Memory B cell (primary cell): ENCODE measurements around the gene TIMP2.
"Not testable (repeated sequence)": the region's sequence is repeated elsewhere in the genome, so short reads cannot be mapped to it uniquely, and the experiment has no call there.

Experiments used
- ATAC-seq: fragments of 150-1000 bp; cut with Tn5 transposase; 2 replicates; pipeline ENCODE4 v1.10.0; 2021; ENCODE audit warnings: low read depth, mild to moderate bottlenecking, moderate library complexity
- DNase-seq, 2 donors: peaks; one replicate each; pipeline ENCODE4 v3.0.0; 2022; ENCODE audit warnings: low spot score in 2 of 2
- H3K27ac Mint-ChIP-seq: one replicate; pipeline ENCODE4 v1.8.0; 2022; ENCODE audit warnings: mild to moderate bottlenecking, moderate library complexity, mixed read lengths
- H3K27me3 Mint-ChIP-seq: one replicate; pipeline ENCODE4 v1.8.0; 2022; ENCODE audit warnings: mixed read lengths
- H3K36me3 Mint-ChIP-seq: one replicate; pipeline ENCODE4 v1.8.0; 2022; ENCODE audit warnings: mild to moderate bottlenecking, mixed read lengths
- H3K4me1 Mint-ChIP-seq: one replicate; pipeline ENCODE4 v1.8.0; 2022; ENCODE audit warnings: mixed read lengths
- H3K4me3 Mint-ChIP-seq: one replicate; pipeline ENCODE4 v1.8.0; 2022; ENCODE audit warnings: mild to moderate bottlenecking, moderate library complexity, mixed read lengths
- H3K9me3 Mint-ChIP-seq: one replicate; pipeline ENCODE4 v1.8.0; 2022; ENCODE audit warnings: mixed read lengths

TIMP2 gene

DNA sequence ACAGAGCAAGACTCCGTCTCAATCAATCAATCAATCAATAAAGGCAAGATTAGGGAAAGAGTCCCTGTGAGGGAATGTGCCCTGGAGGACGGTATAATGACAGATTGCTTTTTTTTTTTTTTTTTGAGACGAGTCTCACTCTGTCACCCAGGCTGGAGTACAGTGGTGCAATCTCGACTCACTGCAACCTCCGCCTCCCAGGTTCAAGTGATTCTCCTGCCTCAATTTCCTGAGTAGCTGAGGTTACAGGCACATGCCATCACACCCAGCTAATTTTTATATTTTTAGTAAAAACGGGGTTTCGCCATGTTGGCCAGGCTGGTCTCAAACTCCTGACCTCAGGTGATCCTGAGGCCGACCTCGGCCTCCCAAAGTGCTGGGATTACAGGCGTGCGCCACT lies 35.1 kb downstream of the TIMP2 start:
- DNase-seq, H3K27me3 Mint-ChIP-seq, H3K9me3 Mint-ChIP-seq, H3K36me3 Mint-ChIP-seq, ATAC-seq: not testable (repeated sequence)
- H3K4me3 Mint-ChIP-seq = peak overlapping the region; percentile 90
- peak overlapping the region; percentile 97 for H3K27ac Mint-ChIP-seq
- peaks cover 42% of the 10 kb centered on the region for H3K4me1 Mint-ChIP-seq

DNA sequence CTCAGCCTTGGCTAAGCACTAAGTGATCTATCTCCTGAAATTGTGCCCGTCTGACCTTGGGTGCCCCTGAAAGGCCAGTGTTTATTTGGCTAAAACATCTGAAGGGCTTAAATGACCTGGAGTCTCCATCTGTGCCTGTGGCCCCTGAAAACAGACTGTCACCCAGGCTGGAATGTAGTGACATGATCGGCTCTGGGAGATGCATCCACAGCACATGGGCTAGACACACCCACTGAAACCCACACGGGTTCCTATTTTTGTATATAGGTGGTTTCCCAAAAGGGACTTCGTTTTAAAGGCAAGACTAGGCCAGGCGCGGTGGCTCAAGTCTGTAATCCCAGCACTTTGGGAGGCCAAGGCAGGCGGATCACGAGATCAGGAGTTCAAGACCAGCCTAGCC lies 35.7 kb downstream of the TIMP2 start:
- Mint-ChIP-seq H3K27ac (peak overlapping the region; percentile 97), H3K4me3 (peak overlapping the region; percentile 90), H3K9me3 (no peaks in the 10 kb centered on the region), H3K27me3 (no peaks in the 10 kb centered on the region), H3K36me3 (peaks cover 9% of the 10 kb centered on the region), H3K4me1 (peaks cover 42% of the 10 kb centered on the region)
- ATAC-seq = peak; percentile 80
- DNase-seq = peak; percentile 53 to 64

DNA sequence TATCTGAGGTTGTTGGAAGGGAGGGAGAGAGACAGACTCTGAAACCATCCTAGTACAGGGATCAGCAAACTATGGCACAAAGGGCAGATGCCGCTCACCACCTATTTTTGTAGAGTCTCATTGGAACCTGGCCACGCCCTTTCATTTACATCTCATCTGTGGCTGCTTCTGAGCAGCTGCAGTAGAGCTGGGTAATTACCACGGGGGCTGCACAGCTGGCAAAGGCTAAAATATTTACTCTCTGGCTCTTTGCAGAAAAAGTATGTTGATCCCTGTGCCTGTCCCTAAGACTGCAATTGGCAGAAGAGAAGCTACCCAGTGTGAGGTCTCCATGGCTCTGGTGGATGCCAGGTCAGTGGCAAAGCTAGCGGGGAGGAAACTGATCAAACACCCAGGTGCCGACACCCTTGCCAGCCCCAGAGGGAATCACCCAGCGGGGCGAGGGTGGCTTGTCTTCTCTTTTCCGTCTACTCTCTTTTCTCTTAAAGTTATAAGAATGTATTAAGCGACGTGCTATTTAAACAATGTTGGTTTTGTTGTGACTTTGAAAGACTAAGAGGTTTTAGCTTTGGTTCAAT lies 36.2 kb downstream of the TIMP2 start:
- DNase-seq (peak; percentile 34 to 40), ATAC-seq (peak; percentile 57)
- no peaks in the 10 kb centered on the region for H3K27me3 Mint-ChIP-seq
- H3K27ac Mint-ChIP-seq = peak overlapping the region; percentile 97
- peaks cover 9% of the 10 kb centered on the region for H3K36me3 Mint-ChIP-seq
- H3K4me3 Mint-ChIP-seq = peak overlapping the region; percentile 90
- no peaks in the 10 kb centered on the region for H3K9me3 Mint-ChIP-seq
- peaks cover 42% of the 10 kb centered on the region for H3K4me1 Mint-ChIP-seq

DNA sequence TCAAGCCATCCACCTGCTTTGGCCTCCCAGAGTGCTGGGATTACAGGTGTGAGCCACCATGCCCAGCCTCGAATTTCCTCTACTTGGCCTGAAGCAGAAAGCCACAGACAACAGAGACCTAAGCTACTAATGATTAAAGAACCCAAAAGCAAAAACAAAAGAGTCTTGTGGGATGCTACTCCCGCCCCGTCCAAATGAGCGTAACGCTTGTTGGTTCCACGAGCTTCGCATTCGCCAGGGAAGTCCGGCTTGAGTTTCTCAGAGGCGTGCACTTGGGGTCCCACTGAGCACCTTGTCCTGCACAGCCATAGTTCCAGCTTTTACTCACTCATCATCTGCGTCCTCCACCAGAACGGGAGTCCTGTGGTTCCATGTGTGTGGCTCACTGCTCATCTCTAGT lies 38.2 kb downstream of the TIMP2 start:
- H3K4me3 Mint-ChIP-seq = no peak overlapping the region
- DNase-seq (no peak), ATAC-seq (no peak)
- no peaks in the 10 kb centered on the region for H3K9me3 Mint-ChIP-seq
- peaks cover 2% of the 10 kb centered on the region for H3K27me3 Mint-ChIP-seq
- no peak overlapping the region for H3K27ac Mint-ChIP-seq
- H3K36me3 Mint-ChIP-seq = no peaks in the 10 kb centered on the region
- peaks cover 34% of the 10 kb centered on the region for H3K4me1 Mint-ChIP-seq

DNA sequence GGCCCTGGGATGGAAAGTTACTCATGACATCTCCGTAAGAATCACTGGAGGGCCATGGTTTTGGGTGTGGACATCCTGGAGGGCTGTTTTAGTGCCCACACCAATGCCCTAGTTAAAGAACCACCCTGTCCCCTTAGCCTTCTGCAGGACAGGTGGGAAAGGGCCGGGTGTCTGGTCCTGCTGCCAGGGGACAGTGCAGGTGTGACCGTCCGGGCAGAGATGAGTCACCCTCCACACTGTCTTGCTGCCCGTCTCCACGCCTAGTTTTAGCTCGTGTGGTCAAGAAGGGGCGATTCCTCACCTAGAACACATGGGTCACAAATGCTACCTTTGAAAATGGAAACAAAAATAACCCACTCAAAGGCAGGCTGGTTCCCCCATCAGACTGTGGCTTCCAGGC lies 39.2 kb downstream of the TIMP2 start:
- Mint-ChIP-seq H3K36me3 (no peaks in the 10 kb centered on the region), H3K4me1 (peaks cover 24% of the 10 kb centered on the region), H3K9me3 (no peaks in the 10 kb centered on the region), H3K27me3 (peaks cover 2% of the 10 kb centered on the region), H3K27ac (no peak overlapping the region), H3K4me3 (no peak overlapping the region)
- no peak for ATAC-seq
- DNase-seq = no peak

DNA sequence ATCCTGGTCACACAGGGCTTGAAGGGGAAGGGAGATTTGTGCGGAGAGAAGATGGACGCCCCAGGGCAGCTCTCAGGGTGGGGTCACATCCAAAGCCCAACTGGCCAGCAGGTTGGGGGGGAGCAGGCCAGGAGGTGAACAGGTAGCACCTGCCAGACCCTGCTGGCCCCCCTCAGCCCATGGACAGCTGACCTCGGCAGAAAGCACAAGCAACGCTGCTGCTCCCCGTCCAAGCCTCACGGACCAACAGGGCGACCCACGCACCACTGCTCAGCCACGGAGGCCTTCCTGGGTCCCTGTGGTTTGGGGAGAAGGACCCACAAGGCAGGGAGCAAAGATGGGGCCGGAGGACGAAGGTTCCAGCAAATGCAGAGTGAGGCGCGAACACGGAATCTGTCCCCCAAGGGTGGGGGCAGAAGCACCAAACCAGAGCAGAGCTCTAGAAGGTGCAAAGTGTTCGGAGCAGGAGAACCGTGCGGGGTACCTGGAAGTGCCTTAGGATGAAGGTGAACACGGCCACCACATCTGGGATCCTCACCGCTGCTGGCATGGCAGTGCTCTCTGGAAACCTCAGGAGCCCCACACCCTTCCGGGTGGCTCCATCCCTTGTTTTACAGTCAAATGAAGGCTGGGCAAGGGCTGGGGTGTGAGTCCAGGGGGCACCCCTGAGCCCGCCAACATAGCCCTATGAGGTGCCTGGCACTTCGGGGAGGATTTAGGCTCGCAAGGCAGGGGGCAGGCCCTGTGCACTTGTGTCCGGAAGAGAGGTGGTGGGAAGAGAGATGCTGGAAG lies 40.1 kb downstream of the TIMP2 start:
- no peaks in the 10 kb centered on the region for H3K9me3 Mint-ChIP-seq
- no peak for ATAC-seq
- H3K36me3 Mint-ChIP-seq = no peaks in the 10 kb centered on the region
- DNase-seq = no peak
- H3K27me3 Mint-ChIP-seq = peaks cover 3% of the 10 kb centered on the region
- H3K27ac Mint-ChIP-seq = no peak overlapping the region
- no peak overlapping the region for H3K4me3 Mint-ChIP-seq
- peaks cover 19% of the 10 kb centered on the region for H3K4me1 Mint-ChIP-seq

DNA sequence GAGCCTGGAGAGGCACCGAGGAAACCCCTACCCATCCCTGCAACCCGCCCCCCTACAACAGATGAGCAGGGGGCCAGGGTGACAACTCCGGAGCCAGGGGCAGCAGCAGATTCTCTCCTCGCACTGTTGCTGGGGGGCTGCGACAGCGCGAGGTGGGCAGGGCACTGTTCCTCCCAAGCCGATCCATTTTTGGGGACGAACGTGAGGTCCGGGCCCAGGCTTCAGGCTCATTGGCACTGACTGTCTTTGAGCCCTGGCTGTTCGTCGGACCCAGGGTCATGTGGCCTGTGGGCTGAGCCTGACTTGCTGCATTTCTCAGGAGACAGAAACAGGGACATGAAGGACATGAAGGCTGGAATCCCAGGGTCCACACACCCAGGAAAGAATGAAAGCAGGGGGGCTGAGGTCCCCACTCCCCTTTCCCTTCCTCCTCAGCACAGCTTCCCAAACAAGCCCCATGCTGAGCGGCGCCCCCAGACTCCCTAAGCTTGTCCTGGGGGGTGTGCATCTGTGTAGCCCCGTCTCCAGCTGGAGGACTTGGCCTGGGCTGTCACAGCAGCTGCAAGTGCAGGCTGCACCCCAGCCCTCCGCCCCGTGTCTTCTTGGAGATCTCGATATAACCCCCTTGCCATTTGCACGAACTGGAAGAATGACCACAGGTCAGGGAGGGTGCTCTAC lies 40.9 kb downstream of the TIMP2 start:
- peaks cover 3% of the 10 kb centered on the region for H3K27me3 Mint-ChIP-seq
- DNase-seq (no peak), ATAC-seq (no peak)
- no peak overlapping the region for H3K4me3 Mint-ChIP-seq
- peaks cover 14% of the 10 kb centered on the region for H3K4me1 Mint-ChIP-seq
- no peaks in the 10 kb centered on the region for H3K9me3 Mint-ChIP-seq
- no peaks in the 10 kb centered on the region for H3K36me3 Mint-ChIP-seq
- H3K27ac Mint-ChIP-seq = no peak overlapping the region

DNA sequence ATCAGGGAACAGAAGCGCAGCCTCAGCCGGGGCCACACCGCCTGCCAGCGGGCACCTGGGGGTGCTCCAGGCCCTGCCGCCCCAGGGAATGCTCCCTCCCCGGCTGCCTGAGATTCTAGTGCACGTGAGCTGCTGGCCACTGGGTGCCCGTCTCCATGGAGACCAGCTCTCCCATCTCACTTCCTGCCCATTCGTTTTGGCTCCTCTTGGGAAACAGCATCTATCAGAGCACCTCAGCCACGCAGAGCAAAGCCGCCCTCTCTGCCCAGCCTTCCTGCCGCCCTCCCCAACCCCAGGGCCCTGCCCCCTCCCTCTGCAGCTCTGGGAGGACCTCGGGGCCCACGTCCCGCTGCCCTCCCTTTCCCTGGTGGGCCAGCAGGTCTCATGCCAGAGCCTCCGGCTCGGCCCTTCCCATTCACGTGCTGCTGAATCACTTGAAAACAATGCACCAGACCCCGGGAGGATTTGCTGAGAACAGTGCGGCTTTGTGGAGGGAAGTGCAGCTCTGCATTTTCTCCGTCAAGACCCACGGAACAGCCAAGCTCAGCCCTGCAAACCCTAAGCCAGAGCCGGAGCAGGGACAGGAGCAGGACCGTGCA lies 41.6 kb downstream of the TIMP2 start:
- Mint-ChIP-seq H3K4me3 (no peak overlapping the region), H3K4me1 (peaks cover 14% of the 10 kb centered on the region), H3K27me3 (peaks cover 8% of the 10 kb centered on the region), H3K36me3 (no peaks in the 10 kb centered on the region), H3K9me3 (no peaks in the 10 kb centered on the region), H3K27ac (no peak overlapping the region)
- DNase-seq (no peak), ATAC-seq (no peak)

DNA sequence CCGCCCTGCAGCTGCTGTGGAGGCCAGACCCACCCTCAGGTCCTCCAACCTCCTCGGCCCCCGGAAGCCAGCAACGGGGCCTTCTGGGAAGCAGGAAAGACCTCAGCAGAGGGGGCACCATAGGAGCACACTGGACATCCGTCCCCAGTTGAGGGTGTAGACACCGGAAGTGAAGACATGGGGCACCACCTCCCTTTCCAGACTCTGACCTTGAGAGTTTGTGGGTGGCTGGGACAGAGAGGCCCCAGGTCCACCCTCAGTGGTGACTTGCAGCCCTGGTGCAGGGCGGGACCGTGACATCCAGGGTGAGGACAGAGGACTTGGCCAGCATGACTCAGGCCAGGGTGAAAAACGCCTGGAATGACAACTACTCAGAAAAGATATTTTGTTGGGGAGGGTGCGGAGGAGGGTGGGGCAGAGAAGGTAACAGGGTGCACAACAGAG lies 42.1 kb downstream of the TIMP2 start:
- peaks cover 14% of the 10 kb centered on the region for H3K4me1 Mint-ChIP-seq
- DNase-seq = no peak
- no peak overlapping the region for H3K4me3 Mint-ChIP-seq
- H3K9me3 Mint-ChIP-seq = no peaks in the 10 kb centered on the region
- H3K36me3 Mint-ChIP-seq = no peaks in the 10 kb centered on the region
- peaks cover 9% of the 10 kb centered on the region for H3K27me3 Mint-ChIP-seq
- ATAC-seq = no peak
- H3K27ac Mint-ChIP-seq = no peak overlapping the region

DNA sequence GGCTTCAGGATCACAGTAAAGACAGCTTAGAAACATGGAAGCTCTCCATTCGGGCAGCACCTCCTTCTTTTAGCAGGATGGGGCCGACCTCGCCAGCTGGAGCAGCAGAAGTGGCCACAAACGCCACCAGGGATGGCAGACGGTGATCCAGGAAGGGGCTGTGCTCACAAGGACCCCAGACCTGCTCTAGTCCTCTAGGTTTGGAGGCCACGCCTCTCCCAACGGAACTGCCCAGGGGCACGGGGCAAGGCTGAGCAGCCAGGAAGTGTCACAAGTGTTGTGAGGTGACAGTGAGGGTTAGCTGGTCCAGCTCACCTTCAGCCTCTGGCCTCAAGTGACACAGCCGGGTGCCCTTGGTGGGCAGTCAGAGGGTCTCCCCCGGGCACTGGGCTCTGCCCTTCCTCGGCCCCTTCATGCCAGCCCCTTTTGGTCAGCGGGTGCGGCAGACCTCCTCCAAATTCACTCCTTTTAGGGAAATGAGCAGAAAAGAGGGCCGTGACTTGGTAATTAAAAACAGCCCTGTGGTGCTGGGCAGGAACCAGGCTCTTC lies 42.6 kb downstream of the TIMP2 start:
- Mint-ChIP-seq H3K36me3 (no peaks in the 10 kb centered on the region), H3K27ac (no peak overlapping the region), H3K9me3 (no peaks in the 10 kb centered on the region), H3K4me1 (peaks cover 14% of the 10 kb centered on the region), H3K27me3 (peaks cover 10% of the 10 kb centered on the region), H3K4me3 (no peak overlapping the region)
- ATAC-seq (no peak), DNase-seq (no peak)

DNA sequence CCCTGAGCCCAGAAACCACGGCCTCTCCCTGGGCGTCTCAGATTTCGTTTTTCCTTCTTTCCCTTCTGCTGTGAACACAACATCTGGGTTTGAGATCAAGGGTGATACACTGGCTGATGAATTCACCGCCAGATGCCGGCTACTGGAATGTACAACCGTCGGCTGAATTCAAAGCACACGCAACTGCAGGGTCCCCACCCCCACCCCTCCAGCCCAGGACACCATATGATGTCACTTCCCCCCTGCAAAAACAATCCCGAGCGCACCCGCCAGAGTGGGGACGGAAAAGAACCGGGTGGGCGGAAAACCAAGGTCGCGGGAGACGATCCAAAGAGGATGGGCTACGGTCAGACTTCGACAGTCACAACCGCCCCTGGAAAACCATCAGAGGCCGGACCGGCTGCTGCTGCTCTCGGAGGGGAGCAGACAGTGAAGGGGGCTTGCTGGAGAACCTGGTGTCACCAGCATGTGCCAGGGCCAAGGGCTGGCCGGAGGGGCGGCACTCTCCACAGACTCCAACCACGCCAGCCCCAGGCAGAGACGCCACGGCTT lies 45.5 kb downstream of the TIMP2 start:
- no peaks in the 10 kb centered on the region for H3K9me3 Mint-ChIP-seq
- H3K36me3 Mint-ChIP-seq = peaks cover 2% of the 10 kb centered on the region
- H3K27ac Mint-ChIP-seq = peak overlapping the region; percentile 0
- no peak for DNase-seq
- peaks cover 25% of the 10 kb centered on the region for H3K4me1 Mint-ChIP-seq
- peak overlapping the region; percentile 60 for H3K4me3 Mint-ChIP-seq
- peak; percentile 45 for ATAC-seq
- peaks cover 15% of the 10 kb centered on the region for H3K27me3 Mint-ChIP-seq

DNA sequence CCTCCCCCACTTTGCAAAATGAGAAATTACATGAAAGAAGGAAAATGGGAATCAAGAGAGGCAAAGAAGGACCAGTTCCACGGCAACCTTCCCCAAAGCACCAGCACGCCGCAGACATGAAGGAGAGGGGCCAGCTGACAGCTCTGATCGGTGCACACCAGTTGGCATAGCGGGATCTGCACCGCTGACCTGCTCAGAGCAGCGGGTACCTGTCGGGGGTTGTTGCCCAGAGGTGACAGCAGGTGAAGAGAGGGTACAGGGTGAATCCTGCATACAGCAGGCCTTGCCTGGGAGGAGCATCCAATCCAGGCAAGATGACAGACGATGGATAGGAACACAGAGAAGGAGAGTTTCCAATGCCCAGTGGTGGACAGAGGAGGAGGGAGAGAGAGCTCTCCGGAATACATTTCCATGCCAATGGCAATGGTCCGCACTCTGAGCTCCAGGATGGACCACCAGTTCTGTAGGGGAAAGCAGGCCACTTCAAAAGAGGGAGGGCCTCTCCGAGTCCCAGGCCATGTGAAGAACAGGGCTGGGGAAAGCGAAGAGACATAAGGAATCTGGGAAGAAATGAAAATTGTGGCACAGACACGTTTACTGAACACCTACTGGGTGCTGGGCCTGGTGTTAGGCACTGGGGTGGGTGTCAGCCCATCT lies 46.2 kb downstream of the TIMP2 start:
- peak overlapping the region; percentile 34 for H3K4me3 Mint-ChIP-seq
- H3K27me3 Mint-ChIP-seq = peaks cover 15% of the 10 kb centered on the region
- ATAC-seq (no peak), DNase-seq (no peak)
- no peak overlapping the region for H3K27ac Mint-ChIP-seq
- peaks cover 25% of the 10 kb centered on the region for H3K4me1 Mint-ChIP-seq
- no peaks in the 10 kb centered on the region for H3K9me3 Mint-ChIP-seq
- H3K36me3 Mint-ChIP-seq = peaks cover 2% of the 10 kb centered on the region

DNA sequence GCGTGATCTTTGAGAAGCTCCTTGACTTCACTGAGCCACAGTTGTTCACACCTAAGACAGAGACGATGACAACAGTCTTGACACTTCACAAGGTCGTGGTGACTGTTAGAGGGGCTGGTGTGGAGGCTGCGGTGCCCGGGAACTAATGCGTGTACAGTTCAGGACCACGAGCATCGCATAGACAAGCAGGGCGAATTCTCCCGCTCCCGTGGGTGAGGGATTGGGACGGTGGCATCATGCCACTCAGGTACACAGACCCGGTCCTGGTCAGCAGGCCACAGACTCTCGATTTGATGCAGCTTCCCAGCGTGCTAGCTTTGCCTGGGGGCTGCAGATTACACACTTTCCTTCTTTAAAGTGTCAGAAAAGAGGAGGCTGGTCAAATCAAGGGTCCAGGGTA lies 46.9 kb downstream of the TIMP2 start:
- Mint-ChIP-seq H3K27me3 (peaks cover 15% of the 10 kb centered on the region), H3K9me3 (no peaks in the 10 kb centered on the region), H3K36me3 (peaks cover 2% of the 10 kb centered on the region), H3K4me1 (peaks cover 25% of the 10 kb centered on the region), H3K27ac (no peak overlapping the region), H3K4me3 (no peak overlapping the region)
- ATAC-seq (no peak), DNase-seq (no peak)
